ELR (cell line): ENCODE results near the gene TUFM.
"Not testable (repeated sequence)": the region's sequence is repeated elsewhere in the genome, so short reads cannot be mapped to it uniquely, and the experiment has no call there.

Experiments
- DNase-seq: peaks from one replicate; pipeline ENCODE4 v3.0.0-alpha.2; 2015; ENCODE audit warnings: low read depth

The TUFM gene

DNA sequence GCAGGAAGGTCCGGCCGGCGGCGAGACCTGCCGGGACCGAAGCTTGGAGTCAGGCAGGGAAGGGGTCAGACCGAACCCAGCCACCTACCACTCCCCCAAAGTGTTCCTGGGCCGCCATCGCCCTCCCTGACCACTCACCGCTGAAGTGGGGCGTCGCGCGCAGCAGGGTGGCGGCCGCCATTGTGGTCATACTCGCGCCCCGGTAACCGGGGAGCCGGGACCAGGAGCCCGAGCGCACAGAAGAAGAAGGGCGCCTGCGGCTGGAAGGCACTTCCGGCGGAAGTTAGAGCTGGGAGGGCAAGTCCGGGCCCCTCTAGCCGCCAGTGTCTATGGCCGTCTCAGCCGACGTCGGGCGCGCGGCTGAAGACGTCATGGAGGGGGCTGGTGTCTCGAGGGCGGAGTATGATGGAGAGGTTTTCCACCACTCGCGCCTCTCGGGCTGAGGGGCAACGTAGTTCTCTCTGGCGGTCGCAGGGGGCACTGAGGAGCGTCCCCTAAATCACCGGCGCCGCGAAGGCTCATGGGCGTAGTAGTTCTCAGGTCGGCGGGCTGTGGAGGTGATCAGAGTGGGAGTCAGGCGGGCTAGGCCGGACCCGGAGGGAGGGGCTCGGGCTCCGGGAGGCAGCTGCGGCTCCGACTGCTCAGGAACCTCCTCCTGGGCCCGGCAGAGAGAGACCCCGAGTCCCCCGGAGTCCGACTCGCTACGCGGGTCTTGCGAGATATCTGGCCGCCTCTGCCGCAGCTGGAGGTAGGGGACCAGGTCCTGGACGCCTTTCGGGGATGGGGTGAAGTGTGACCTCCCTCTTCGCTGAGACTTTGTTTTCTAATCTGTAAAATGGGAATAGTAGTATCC is at the start of gene TUFM:
Gene TUFM, minus strand, starts transcription at position 269 of the 853 bp plus-strand sequence. Its CDS starts 79 bp downstream, at position 190.
- DNase-seq, result peak; percentile 99

GRCh38 chr16:28895609-28896008 is 49.5 kb upstream of the TUFM start:
- no peak for DNase-seq

- DNase-seq, result no peak
These were observed 47.1 kb upstream of the TUFM start for GRCh38 chr16:28893291-28893690.

- DNase-seq, result no peak
These were observed 46.1 kb upstream of the TUFM start for GRCh38 chr16:28891964-28892890.

DNA sequence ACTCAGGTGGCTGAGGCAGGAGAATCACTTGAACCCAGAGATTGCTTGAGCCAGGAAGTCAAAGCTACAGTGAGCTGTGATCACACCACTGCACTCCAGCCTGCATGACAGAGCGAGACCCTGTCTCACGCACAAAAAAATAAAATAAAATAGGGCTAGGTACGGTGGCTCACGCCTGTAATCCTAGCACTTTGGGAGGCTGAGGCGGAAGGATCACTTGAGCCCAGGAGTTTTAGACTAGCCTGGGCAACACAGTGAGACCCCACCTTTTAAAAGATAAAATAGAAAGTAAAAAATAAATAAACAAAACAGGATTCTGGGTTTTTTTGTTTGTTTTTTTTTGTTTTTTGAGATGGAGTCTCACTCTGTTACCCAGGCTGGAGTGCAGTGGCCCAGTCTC is 44.2 kb upstream of the TUFM start:
- DNase-seq, result not testable (repeated sequence)

- DNase-seq, result no peak
These were observed 40.8 kb upstream of the TUFM start for GRCh38 chr16:28886945-28887344.

DNA sequence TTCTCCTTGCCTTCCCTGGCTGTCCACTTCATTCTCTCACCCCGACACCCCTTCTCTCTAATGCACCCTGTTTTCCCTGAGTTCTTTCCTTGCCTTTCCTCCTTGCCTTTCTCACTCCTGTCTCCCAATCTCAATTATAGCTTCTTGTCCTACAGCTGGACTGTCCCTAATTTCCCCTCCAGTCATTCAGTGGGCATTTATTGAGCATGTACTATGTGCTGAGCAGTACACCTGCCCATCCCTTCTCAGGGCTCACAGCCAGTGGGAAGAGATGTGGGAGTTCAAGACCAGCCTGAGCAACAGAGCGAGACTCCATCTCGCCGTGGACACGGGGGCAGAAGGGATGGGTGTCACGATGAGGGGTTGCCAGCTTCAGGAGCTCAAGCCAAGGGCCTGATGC is 37.9 kb upstream of the TUFM start:
- no peak for DNase-seq

GRCh38 chr16:28883221-28883996 is 37.3 kb upstream of the TUFM start:
- no peak for DNase-seq

- no peak for DNase-seq
These were observed 36.5 kb upstream of the TUFM start for GRCh38 chr16:28882551-28883160.

DNA sequence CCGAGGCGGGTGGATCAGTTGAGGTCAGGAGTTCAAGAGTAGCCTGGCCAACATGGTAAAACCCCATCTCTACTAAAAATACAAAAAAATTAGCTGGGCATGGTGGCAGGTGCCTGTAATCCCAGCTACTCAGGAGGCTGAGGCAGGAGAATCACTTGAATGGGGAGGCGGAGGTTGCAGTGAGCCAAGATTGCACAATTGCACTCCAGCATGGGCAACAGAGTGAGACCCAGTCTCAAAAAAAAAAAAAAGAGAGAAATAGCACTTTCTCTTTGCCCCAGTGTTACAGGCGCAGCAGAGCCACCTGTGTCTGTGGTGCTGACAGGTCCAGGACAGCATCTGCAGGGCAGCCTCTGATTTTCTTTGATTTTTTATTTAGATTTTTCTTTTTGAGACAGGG is 35.4 kb upstream of the TUFM start:
- DNase-seq, result not testable (repeated sequence)

DNA sequence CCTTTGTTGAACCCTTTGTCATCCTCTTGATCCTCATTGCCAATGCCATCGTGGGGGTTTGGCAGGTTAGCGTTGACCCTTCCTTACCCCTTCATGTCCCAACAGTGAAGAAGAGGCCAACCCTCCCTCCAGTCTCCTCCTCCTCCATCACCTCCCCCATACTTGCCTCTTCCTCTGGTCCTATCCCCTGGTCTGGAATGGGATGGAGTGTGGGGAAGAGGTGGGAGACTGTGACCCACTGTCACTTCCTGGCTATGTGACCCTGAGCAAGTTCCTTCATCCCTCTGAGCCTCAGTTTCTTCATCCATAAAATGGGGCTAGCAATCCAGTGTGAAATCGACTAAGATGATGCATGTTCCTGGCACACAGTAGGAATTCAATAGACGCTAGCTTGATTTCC is 34.8 kb upstream of the TUFM start:
- DNase-seq, result no peak

DNA sequence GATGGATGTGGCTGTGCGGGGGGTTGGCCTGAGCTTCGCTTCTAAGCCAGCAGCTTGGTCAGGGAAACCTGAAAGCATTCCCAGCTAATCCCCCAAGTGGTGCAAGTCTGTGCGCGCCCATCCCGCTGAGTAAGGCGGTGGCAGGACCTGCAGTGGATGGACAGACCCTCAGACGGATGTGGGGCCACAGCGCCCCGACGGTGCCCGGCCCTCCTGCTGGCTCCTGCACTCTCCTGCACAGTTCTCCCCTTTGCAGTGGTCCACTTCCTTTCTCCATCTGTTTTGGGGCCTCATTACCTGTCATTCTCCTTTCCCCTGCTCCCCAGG is 34.4 kb upstream of the TUFM start:
- no peak for DNase-seq

- DNase-seq, result peak; percentile 87
These were observed 33.9 kb upstream of the TUFM start for GRCh38 chr16:28879841-28880588.

DNA sequence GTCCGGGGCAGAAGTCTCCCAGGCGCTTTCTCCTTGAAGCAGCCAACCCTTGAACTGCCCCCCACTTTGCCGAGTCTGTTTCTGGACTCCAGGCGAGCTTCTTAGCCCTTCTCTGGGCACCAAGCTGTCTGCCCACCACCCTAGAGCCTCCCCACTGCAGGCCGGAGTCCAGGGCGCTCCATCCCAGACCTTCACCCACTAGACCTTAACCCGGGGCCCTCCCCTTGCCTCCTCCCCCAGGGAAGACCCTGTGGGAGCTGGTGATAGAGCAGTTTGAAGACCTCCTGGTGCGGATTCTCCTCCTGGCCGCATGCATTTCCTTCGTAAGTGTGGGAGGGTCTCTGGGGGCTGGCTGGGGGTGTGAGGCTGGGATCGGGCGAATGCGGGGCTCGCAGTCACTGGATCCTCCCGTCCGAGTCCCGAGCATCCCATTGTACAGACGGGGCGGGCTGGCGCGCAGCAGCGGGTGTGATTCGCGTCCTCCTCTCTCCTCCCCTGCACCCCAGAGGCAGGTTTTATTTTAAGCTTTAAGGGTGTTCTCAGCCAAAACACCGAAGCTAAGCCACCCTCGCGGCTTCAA is 33.2 kb upstream of the TUFM start:
- no peak for DNase-seq

DNA sequence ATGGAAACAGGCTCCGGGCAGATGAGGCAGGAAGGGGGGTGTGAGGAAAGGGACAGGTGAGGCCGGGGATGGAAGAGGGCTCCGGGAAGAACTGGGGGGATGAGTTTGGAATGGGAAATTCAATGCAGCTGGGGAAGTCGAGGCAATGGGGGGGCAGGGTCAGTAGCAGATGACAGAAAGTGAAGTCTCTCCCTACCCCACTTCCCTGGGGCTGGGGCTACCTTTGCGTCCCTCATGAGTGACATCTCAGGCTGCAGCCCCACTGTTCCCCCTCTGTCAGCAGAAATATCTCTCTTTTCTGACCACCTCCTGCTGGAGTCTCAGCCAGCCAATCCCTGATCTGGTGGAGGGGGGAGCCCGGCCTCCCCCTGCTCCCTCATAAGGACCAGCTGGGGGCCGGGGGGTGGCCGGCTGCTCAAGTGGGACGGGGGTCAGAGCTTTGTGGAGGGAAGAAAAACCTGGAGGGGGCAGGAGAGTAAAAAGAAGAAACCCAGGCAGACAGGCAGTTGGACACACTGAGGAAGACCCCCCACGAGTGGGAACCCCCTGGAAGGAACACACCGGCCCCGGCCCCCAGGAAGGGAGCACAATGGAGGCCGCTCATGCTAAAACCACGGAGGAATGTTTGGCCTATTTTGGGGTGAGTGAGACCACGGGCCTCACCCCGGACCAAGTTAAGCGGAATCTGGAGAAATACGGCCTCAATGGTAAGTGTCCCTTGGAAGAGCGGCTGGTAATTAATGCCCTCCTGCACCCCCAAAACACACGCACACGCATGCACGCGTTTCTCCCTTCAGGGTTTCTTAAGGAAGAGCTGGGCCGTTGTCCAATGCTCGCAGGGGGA is 32.2 kb upstream of the TUFM start, which contains the start of gene ATP2A1:
Gene ATP2A1, plus strand, starts transcription at position 406 of the 844 bp plus-strand sequence. Its CDS starts 184 bp downstream, at position 590.
- DNase-seq, result no peak

DNA sequence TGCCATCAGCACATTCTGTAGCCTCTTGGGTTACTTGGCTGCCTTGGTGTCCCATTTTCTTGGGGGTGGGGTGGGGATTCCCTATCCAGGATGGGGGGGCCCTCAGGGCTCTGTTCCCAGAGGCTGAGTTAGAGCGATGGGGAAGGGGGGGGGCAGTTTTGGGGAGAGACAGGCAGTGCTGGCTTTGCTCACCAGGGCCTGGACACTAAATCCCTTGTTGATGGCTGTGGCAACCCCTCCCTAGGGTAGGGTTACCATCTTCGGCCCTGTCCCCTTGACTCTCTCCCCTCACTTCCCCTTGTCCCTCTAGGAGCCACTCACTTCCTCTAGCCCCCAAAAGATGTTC is 31.5 kb upstream of the TUFM start:
- no peak for DNase-seq

GRCh38 chr16:28876973-28877654 is 31.0 kb upstream of the TUFM start:
- DNase-seq, result no peak

- DNase-seq, result no peak
These were observed 30.0 kb upstream of the TUFM start for GRCh38 chr16:28876019-28876659.
